ENCODE data around the gene DCLK1. TPM values are rescaled to one million over a fixed set of nuclear protein-coding genes. Genes with fewer than 3 reads are reported as not detected.

Gene DCLK1
- total RNA-seq, 2 donors from 2014 or later = 2.6 to 8.6 TPM

- intact Hi-C loops (cut with DNase I) = no loop called here
- TF ChIP-seq CTCF (IDR thresholded peaks at IDR 0.05) = no peak
- no peak for TF ChIP-seq POLR2A (IDR thresholded peaks at IDR 0.05)
- no peaks in the 10 kb centered on the region for H3K36me3 ChIP-seq (replicated peaks in 1 of 2; ENCODE audit: insufficient read depth in 1 of 2, low read depth in 2 of 2)
- H3K27me3 ChIP-seq = no peaks in the 10 kb centered on the region
- no peaks in the 10 kb centered on the region for H3K9me3 ChIP-seq
- DNase-seq (no peak), ATAC-seq (no peak)
- no peak overlapping the region for H3K4me3 ChIP-seq
- no peak overlapping the region for H3K27ac ChIP-seq
- no peaks in the 10 kb centered on the region for H3K4me1 ChIP-seq
- 67 to 71% methylated on average over 1 of the region's 1 CpG for WGBS, 2 donors
These were observed 165.2 kb downstream of the DCLK1 start for GRCh38 chr13:35966024-35966423.

- Histone ChIP-seq H3K9me3 (no peaks in the 10 kb centered on the region), H3K27me3 (no peaks in the 10 kb centered on the region), H3K36me3 (replicated peaks in 1 of 2; ENCODE audit: insufficient read depth in 1 of 2, low read depth in 2 of 2) (no peaks in the 10 kb centered on the region), H3K27ac (no peak overlapping the region), H3K4me3 (no peak overlapping the region), H3K4me1 (no peaks in the 10 kb centered on the region)
- TF ChIP-seq CTCF (IDR thresholded peaks at IDR 0.05) = no peak
- TF ChIP-seq POLR2A (IDR thresholded peaks at IDR 0.05) = no peak
- intact Hi-C loops (cut with DNase I) = no loop called here
- DNase-seq (no peak), ATAC-seq (no peak)
- WGBS, 2 donors = 70 to 72% methylated on average over 7 of the region's 7 CpGs
These were observed 165.8 kb downstream of the DCLK1 start for GRCh38 chr13:35965226-35965927.

- intact Hi-C loops (cut with DNase I) = no loop called here
- no peak overlapping the region for H3K4me3 ChIP-seq
- ATAC-seq = peak; percentile 48
These were observed 166.4 kb downstream of the DCLK1 start for GRCh38 chr13:35964863-35965180.

GRCh38 chr13:35964011-35964862 is 166.9 kb downstream of the DCLK1 start:
- 68 to 75% methylated on average over 6 of the region's 6 CpGs for WGBS, 2 donors
- Histone ChIP-seq H3K36me3 (replicated peaks in 1 of 2; ENCODE audit: insufficient read depth in 1 of 2, low read depth in 2 of 2) (no peaks in the 10 kb centered on the region), H3K4me3 (no peak overlapping the region), H3K27ac (no peak overlapping the region), H3K27me3 (no peaks in the 10 kb centered on the region), H3K9me3 (no peaks in the 10 kb centered on the region), H3K4me1 (no peaks in the 10 kb centered on the region)
- TF ChIP-seq POLR2A (IDR thresholded peaks at IDR 0.05) = no peak
- TF ChIP-seq CTCF (IDR thresholded peaks at IDR 0.05) = no peak
- intact Hi-C loops (cut with DNase I) = no loop called here
- DNase-seq (no peak), ATAC-seq (no peak)

More at GRCh38 chr13:35964863-35965180, 166.4 kb downstream of the DCLK1 start:
- Histone ChIP-seq H3K27ac (no peak overlapping the region), H3K4me1 (no peaks in the 10 kb centered on the region), H3K27me3 (no peaks in the 10 kb centered on the region), H3K9me3 (no peaks in the 10 kb centered on the region), H3K36me3 (replicated peaks in 1 of 2; ENCODE audit: insufficient read depth in 1 of 2, low read depth in 2 of 2) (no peaks in the 10 kb centered on the region)
- WGBS, 2 donors = 22 to 35% methylated on average over 4 of the region's 4 CpGs
- no peak for DNase-seq
- no peak for TF ChIP-seq CTCF (IDR thresholded peaks at IDR 0.05)
- no peak for TF ChIP-seq POLR2A (IDR thresholded peaks at IDR 0.05)

All from body of pancreas (tissue), 4 donors.